ENCODE results near the gene TEKT2.

DNA sequence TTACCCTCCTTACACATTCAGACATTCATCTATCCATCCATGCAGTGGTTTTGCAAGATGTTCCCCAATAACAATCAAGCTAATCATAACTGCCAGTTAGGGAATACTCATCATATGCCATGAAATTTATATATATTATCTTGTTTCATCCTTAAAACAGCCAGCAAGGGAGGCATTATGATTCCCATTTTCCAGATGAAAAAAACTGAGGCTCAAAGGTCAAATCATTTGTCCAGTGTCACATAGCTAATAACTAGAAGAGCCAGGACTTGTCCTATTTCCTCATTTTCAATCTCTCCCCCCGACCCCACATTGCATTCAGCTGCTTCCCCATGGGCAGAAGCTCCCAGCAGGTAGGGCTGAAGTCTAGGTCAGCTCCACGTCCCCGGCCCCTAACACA lies 48.1 kb downstream of the TEKT2 start:
- TF ChIP-seq, protein P1, sequence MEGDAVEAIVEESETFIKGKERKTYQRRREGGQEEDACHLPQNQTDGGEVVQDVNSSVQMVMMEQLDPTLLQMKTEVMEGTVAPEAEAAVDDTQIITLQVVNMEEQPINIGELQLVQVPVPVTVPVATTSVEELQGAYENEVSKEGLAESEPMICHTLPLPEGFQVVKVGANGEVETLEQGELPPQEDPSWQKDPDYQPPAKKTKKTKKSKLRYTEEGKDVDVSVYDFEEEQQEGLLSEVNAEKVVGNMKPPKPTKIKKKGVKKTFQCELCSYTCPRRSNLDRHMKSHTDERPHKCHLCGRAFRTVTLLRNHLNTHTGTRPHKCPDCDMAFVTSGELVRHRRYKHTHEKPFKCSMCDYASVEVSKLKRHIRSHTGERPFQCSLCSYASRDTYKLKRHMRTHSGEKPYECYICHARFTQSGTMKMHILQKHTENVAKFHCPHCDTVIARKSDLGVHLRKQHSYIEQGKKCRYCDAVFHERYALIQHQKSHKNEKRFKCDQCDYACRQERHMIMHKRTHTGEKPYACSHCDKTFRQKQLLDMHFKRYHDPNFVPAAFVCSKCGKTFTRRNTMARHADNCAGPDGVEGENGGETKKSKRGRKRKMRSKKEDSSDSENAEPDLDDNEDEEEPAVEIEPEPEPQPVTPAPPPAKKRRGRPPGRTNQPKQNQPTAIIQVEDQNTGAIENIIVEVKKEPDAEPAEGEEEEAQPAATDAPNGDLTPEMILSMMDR (IDR thresholded peaks at IDR 0.05; ENCODE audit: insufficient read depth, low read length, poor library complexity, severe bottlenecking), result no peak
- TF ChIP-seq EZH2phosphoT487 (conservative IDR thresholded peaks at IDR 0.05; ENCODE audit: low read length), result no peak

All from SU-DHL-6 (cell line).